Tibial artery (tissue), 4 donors: ENCODE data around the gene GABBR2.

Source experiments
- DNase-seq, 2 donors: peaks; one replicate each; pipeline ENCODE4 v3.0.0-alpha.2; 2019
- H3K27ac ChIP-seq, 2 donors: fragments of 200-600 bp; sonication (generic) in 1 of 2; 1 replicate in 1 of 2; 2 replicates in 1 of 2; pipeline ENCODE4 v1.5.1; 2018 to 2019; ENCODE audit warnings: mild to moderate bottlenecking in 1 of 2
- H3K27me3 ChIP-seq, 2 donors: fragments of 200-600 bp; sonication (generic) in 1 of 2; one replicate each; pipeline versions ENCODE4 v1.5.1 to v1.6.0; 2016 to 2019
- H3K36me3 ChIP-seq, 3 donors: fragments of 200-600 bp; sonication (generic) in 2 of 3; one replicate each; pipeline ENCODE4 v1.5.1; 2016 to 2019; ENCODE audit warnings: mild to moderate bottlenecking in 2 of 3
- H3K4me1 ChIP-seq, 4 donors: fragments of 200-600 bp; sonication (generic) in 2 of 4; 1 replicate in 3 of 4; 2 replicates in 1 of 4; pipeline ENCODE4 v1.5.1; 2016 to 2019
- H3K4me3 ChIP-seq, 2 donors: fragments of 200-600 bp; sonication (generic) in 1 of 2; 1 replicate in 1 of 2; 2 replicates in 1 of 2; pipeline ENCODE4 v1.5.1; 2018 to 2019; ENCODE audit warnings: mild to moderate bottlenecking in 2 of 2
- H3K9me3 ChIP-seq, 3 donors: fragments of 200-600 bp; sonication (generic) in 1 of 3; one replicate each; pipeline ENCODE4 v1.5.1; 2016 to 2019
- CTCF ChIP-seq, 2 experiments: fragments of 200-600 bp in 1 of 2; fragments of 450-650 bp in 1 of 2; IDR thresholded peaks; one replicate each; pipeline ENCODE4 v1.5.1; 2017 to 2019; ENCODE audit warnings: antibody characterized with exemption in 2 of 2, mild to moderate bottlenecking in 1 of 2, moderate library complexity in 1 of 2
- intact Hi-C: fragments of 100-400 bp; cut with DNase I; formaldehyde crosslinking; loops from one replicate; pipeline ENCODE4 v1.15.0; 2023; ENCODE audit warnings: low total_unique reads

The GABBR2 gene

GRCh38 chr9:98541684-98542230 is 167.0 kb downstream of the GABBR2 start:
- H3K27ac ChIP-seq = no peak overlapping the region
- TF ChIP-seq CTCF (IDR thresholded peaks at IDR 0.05) = no peak
- H3K36me3 ChIP-seq = no peaks in the 10 kb centered on the region
- H3K4me1 ChIP-seq = no peaks in the 10 kb centered on the region
- no peaks in the 10 kb centered on the region for H3K9me3 ChIP-seq
- no peak for DNase-seq
- intact Hi-C loops = no loop called here
- H3K4me3 ChIP-seq = no peak overlapping the region
- no peaks in the 10 kb centered on the region for H3K27me3 ChIP-seq

- no peaks in the 10 kb centered on the region for H3K4me1 ChIP-seq
- H3K36me3 ChIP-seq = no peaks in the 10 kb centered on the region
- DNase-seq = no peak
- intact Hi-C loops = no loop called here
- no peak overlapping the region for H3K27ac ChIP-seq
- H3K9me3 ChIP-seq = no peaks in the 10 kb centered on the region
- no peak for TF ChIP-seq CTCF (IDR thresholded peaks at IDR 0.05)
- no peak overlapping the region for H3K4me3 ChIP-seq
- H3K27me3 ChIP-seq = no peaks in the 10 kb centered on the region
Observed at GRCh38 chr9:98540476-98540875, 168.3 kb downstream of the GABBR2 start.

- no peak overlapping the region for H3K27ac ChIP-seq
- H3K9me3 ChIP-seq = no peaks in the 10 kb centered on the region
- DNase-seq = no peak
- TF ChIP-seq CTCF (IDR thresholded peaks at IDR 0.05) = no peak
- H3K36me3 ChIP-seq = no peaks in the 10 kb centered on the region
- no peaks in the 10 kb centered on the region for H3K4me1 ChIP-seq
- H3K27me3 ChIP-seq = no peaks in the 10 kb centered on the region
- no peak overlapping the region for H3K4me3 ChIP-seq
- intact Hi-C loops = no loop called here
Observed at GRCh38 chr9:98539954-98540353, 168.8 kb downstream of the GABBR2 start.

- no peak for TF ChIP-seq CTCF (IDR thresholded peaks at IDR 0.05)
- Histone ChIP-seq H3K9me3 (no peaks in the 10 kb centered on the region), H3K27me3 (no peaks in the 10 kb centered on the region), H3K4me1 (no peaks in the 10 kb centered on the region), H3K36me3 (no peaks in the 10 kb centered on the region), H3K27ac (no peak overlapping the region), H3K4me3 (no peak overlapping the region)
- intact Hi-C loops = no loop called here
- no peak for DNase-seq
Observed at GRCh38 chr9:98538626-98539031, 170.1 kb downstream of the GABBR2 start.

GRCh38 chr9:98538203-98538602 is 170.5 kb downstream of the GABBR2 start:
- no peak for DNase-seq
- no peak overlapping the region for H3K27ac ChIP-seq
- no peaks in the 10 kb centered on the region for H3K27me3 ChIP-seq
- no peaks in the 10 kb centered on the region for H3K36me3 ChIP-seq
- no peaks in the 10 kb centered on the region for H3K9me3 ChIP-seq
- intact Hi-C loops = no loop called here
- TF ChIP-seq CTCF (IDR thresholded peaks at IDR 0.05) = no peak
- no peak overlapping the region for H3K4me3 ChIP-seq
- H3K4me1 ChIP-seq = no peaks in the 10 kb centered on the region
